HepG2 (cell line): ENCODE results near the gene BRD1. TPM values are rescaled to one million over a fixed set of nuclear protein-coding genes. Genes with fewer than 3 reads are reported as not detected.

ENCODE experiments used
- ARID4A ChIP-seq: sonication (generic); formaldehyde crosslinking; IDR thresholded peaks from 2 replicates; pipeline ENCODE4 v1.5.0; 2020; ENCODE audit warnings: mild to moderate bottlenecking, missing genetic modification reagents, borderline replicate concordance
- ARID5B ChIP-seq: IDR thresholded peaks from 2 replicates; pipeline ENCODE4 v1.4.0; 2020; ENCODE audit warnings: mild to moderate bottlenecking, missing genetic modification reagents
- CEBPG ChIP-seq: IDR thresholded peaks from 2 replicates; pipeline ENCODE4 v1.6.1; 2016
- FOXA3 ChIP-seq: IDR thresholded peaks from 2 replicates; pipeline ENCODE4 v1.6.1; 2016; ENCODE audit warnings: missing genetic modification reagents, missing compliant biosample characterization
- GPN1 ChIP-seq: sonication (generic); formaldehyde crosslinking; IDR thresholded peaks from 2 replicates; pipeline ENCODE4 v1.5.1; 2020; ENCODE audit warnings: missing genetic modification reagents, borderline replicate concordance
- HNF4G ChIP-seq, 2 experiments: sonication (generic) in 1 of 2; formaldehyde crosslinking in 1 of 2; IDR thresholded peaks; 2 replicates each; pipeline versions ENCODE4 v1.4.0 to v1.6.1; 2011 to 2020; ENCODE audit warnings: borderline replicate concordance in 2 of 2, low read depth in 2 of 2, mild to moderate bottlenecking in 2 of 2, low read length in 1 of 2, missing genetic modification reagents in 1 of 2, moderate library complexity in 1 of 2
- IKZF4 ChIP-seq: sonication (generic); formaldehyde crosslinking; IDR thresholded peaks from 2 replicates; pipeline ENCODE4 v1.5.1; 2020; ENCODE audit warnings: borderline replicate concordance, mild to moderate bottlenecking, low read depth, missing genetic modification reagents; ENCODE audit errors: not compliant biosample characterization
- NR3C1 ChIP-seq: sonication (generic); formaldehyde crosslinking; IDR thresholded peaks from 2 replicates; pipeline ENCODE4 v1.4.0; 2020; ENCODE audit warnings: missing genetic modification reagents
- PITX1 ChIP-seq: sonication (generic); formaldehyde crosslinking; IDR thresholded peaks from 2 replicates; pipeline ENCODE4 v1.5.1; 2020; ENCODE audit warnings: mild to moderate bottlenecking, missing genetic modification reagents
- SALL2 ChIP-seq: sonication (generic); formaldehyde crosslinking; IDR thresholded peaks from 2 replicates; pipeline ENCODE4 v1.8.1; 2023; ENCODE audit warnings: mild to moderate bottlenecking, missing genetic modification reagents, inconsistent platforms
- SIX4 ChIP-seq: sonication (generic); formaldehyde crosslinking; IDR thresholded peaks from 2 replicates; pipeline ENCODE4 v1.4.0; 2020; ENCODE audit warnings: missing genetic modification reagents
- SNAI1 ChIP-seq: sonication (generic); formaldehyde crosslinking; IDR thresholded peaks from 2 replicates; pipeline ENCODE4 v1.5.0; 2020; ENCODE audit warnings: mild to moderate bottlenecking, missing genetic modification reagents, borderline replicate concordance
- SOX13 ChIP-seq, 3 experiments: fragments of 450-650 bp in 1 of 3; sonication (generic) in 1 of 3; formaldehyde crosslinking in 1 of 3; IDR thresholded peaks in 2 of 3; conservative IDR thresholded peaks in 1 of 3; 2 replicates each; pipeline versions ENCODE4 v1.5.0 to v1.6.1; 2016 to 2020; ENCODE audit warnings: antibody characterized with exemption in 1 of 3, mild to moderate bottlenecking in 1 of 3, missing compliant biosample characterization in 1 of 3, missing genetic modification reagents in 1 of 3, moderate library complexity in 1 of 3
- TFDP2 ChIP-seq: sonication (generic); formaldehyde crosslinking; IDR thresholded peaks from 2 replicates; pipeline ENCODE4 v1.4.0; 2020; ENCODE audit warnings: missing genetic modification reagents
- ZNF501 ChIP-seq: sonication (generic); formaldehyde crosslinking; IDR thresholded peaks from 2 replicates; pipeline ENCODE4 v1.5.1; 2020; ENCODE audit warnings: mild to moderate bottlenecking, moderate library complexity, missing genetic modification reagents
- ZNF790 ChIP-seq: sonication (generic); formaldehyde crosslinking; IDR thresholded peaks from 2 replicates; pipeline ENCODE4 v1.8.0; 2022; ENCODE audit warnings: missing genetic modification reagents, mild to moderate bottlenecking, borderline replicate concordance
- ZNF850 ChIP-seq: sonication (generic); formaldehyde crosslinking; conservative IDR thresholded peaks from 2 replicates; pipeline ENCODE4 v1.9.0; 2021; ENCODE audit warnings: mild to moderate bottlenecking, missing genetic modification reagents
- polyA plus RNA-seq, 8 experiments: library from polyadenylated mRNA; depleted of rRNA in 3 of 8; stranded (reverse) in 7 of 8; unstranded in 1 of 8; fragments of >200 nt; fragmentation: Illumina TruSeq in 4 of 8; extraction: Trizol in 4 of 8; gene quantifications; 2 replicates each; pipeline versions ENCODE4 v1.2.1 to v1.2.3, GENCODE V29; 2011 to 2016; ENCODE audit warnings: low read depth in 4 of 8, missing spikeins in 1 of 8, mixed read lengths in 1 of 8; ENCODE audit not compliant: insufficient read depth in 1 of 8
- total RNA-seq, 5 experiments: library from RNA; depleted of rRNA; stranded (reverse); fragments of >200 nt; fragmentation: Illumina TruSeq; extraction: Trizol; gene quantifications; 2 replicates each; pipeline ENCODE4 v1.2.3, GENCODE V29; 2016; ENCODE audit warnings: low read depth in 1 of 5

BRD1 gene
- total and polyA plus RNA-seq, 2 of the 13 experiments (the other 11 are each of a cell fraction or from before 2014, with no cell fraction given) = 5.1 to 12.0 TPM

DNA sequence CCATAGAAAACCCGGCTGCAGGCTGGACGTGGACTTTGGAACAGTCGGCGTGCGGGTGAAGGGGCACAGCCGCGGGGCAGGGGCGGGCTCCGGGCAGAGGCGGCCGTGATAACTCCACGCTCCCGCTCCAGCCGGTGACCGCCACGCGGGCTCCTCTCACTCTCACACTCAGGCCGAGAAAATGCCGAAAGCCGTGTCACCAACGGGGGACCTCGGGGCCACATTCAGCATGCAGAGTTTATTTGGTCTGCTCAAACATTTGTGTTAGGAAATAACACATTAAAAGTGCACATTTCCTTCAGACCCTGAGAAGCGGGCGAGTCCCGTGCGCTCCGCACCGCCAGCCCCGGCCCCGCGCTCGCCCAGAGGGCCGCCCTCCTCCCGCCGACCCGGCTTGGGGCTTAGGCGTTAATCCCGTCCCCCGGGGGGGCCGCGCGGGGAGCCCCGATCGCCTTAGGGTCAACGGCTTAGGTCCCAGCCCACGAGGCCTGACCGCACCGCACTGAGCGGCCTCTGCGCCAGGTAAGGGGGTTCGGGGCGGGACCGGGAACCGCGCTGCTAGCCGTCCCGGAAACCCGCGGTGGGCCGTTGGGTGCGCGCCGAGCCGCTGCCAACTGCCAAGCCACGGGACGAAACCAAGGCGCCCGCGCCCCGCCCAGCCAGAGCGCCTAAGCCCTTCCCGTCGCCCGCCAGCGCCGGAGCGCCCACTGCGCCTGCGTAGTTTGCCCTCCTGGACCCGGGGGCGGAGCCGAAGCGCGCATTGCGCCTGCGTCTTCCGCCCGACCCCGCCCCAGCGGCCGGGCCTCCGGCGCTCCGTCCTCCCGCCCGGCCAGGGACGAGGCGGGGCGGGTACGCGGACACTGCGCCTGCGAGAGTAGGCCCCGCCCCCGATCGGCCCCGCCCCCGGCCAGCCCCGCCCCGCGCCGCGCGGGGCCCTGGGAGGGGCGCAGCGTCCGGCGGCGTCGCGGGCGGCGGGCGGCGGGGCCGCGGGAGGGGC lies 25.5 kb upstream of the BRD1 start, which contains the start of gene ZBED4 (continued):
- TF ChIP-seq ARID5B (CRISPR knock-in tag) (peak; percentile 35; the same call in 1 of the 2 replicates), TFDP2 (CRISPR knock-in tag) (0 out of 2 replicates have a peak, but pooled peaks have one; percentile 28), IKZF4 (CRISPR knock-in tag) (peak; percentile 47), HNF4G (IDR thresholded peaks at IDR 0.05; ENCODE audit: borderline replicate concordance, low read depth, low read length) (peak; percentile 69), HNF4G (CRISPR knock-in tag; IDR thresholded peaks at IDR 0.05; ENCODE audit: borderline replicate concordance, low read depth) (no peak; the same call in 1 of the 2 replicates), GPN1 (CRISPR knock-in tag) (0 out of 2 replicates have a peak, but pooled peaks have one; percentile 31), PITX1 (CRISPR knock-in tag) (peak; percentile 96), ARID4A (peak; percentile 90), SOX13 (IDR thresholded peaks at IDR 0.05) (no peak), SOX13 (CRISPR knock-in tag; conservative IDR thresholded peaks at IDR 0.05 in 1 of 2, IDR thresholded peaks at IDR 0.05 in 1 of 2) (0 out of 4 replicates have a peak, but pooled peaks of 1 of the 2 experiments have one; percentile 14), FOXA3 (CRISPR knock-in tag) (0 out of 2 replicates have a peak, but pooled peaks have one; percentile 31), NR3C1 (no peak), SIX4 (CRISPR knock-in tag) (no peak), CEBPG (CRISPR knock-in tag) (no peak), ZNF790 (peak; percentile 67; the same call in 1 of the 2 replicates), SNAI1 (CRISPR knock-in tag) (no peak), ZNF501 (CRISPR knock-in tag) (peak; percentile 88), SALL2 (CRISPR knock-in tag) (0 out of 2 replicates have a peak, but pooled peaks have one; percentile 25), ZNF850 (0 out of 2 replicates have a peak, but pooled peaks have one; percentile 65)
